NT2/D1 (cell line): Measurements from ENCODE around the gene CYP4F11.
"Not testable (repeated sequence)": the region's sequence is repeated elsewhere in the genome, so short reads cannot be mapped to it uniquely, and the experiment has no call there.

Experiments
- DNase-seq: peaks from one replicate; pipeline ENCODE4 v3.0.0-alpha.2; 2011; ENCODE audit warnings: low read depth, low spot score
- H3K27me3 ChIP-seq: 2 replicates; pipeline ENCODE4 v1.6.0; 2011; ENCODE audit warnings: mild to moderate bottlenecking; ENCODE audit not compliant: insufficient read length, insufficient read depth
- H3K36me3 ChIP-seq: 2 replicates; pipeline ENCODE4 v1.6.1; 2011; ENCODE audit warnings: mild to moderate bottlenecking, low read length, mixed read lengths; ENCODE audit not compliant: insufficient read depth, insufficient read length
- H3K4me1 ChIP-seq: 2 replicates; pipeline ENCODE4 v1.5.1; 2011; ENCODE audit not compliant: insufficient read depth, insufficient read length
- H3K4me3 ChIP-seq: 2 replicates; pipeline ENCODE4 v1.5.1; 2011; ENCODE audit warnings: low read depth; ENCODE audit not compliant: insufficient read length
- H3K9ac ChIP-seq: 2 replicates; pipeline ENCODE4 v1.6.0; 2011; ENCODE audit warnings: low read depth; ENCODE audit not compliant: insufficient read length
- H3K9me3 ChIP-seq: 2 replicates; pipeline ENCODE4 v1.5.1; 2011; ENCODE audit warnings: mild to moderate bottlenecking, low read length; ENCODE audit not compliant: insufficient read depth
- SUZ12 ChIP-seq: IDR thresholded peaks from 2 replicates; pipeline ENCODE4 v1.6.1; 2011; ENCODE audit not compliant: insufficient read length, insufficient read depth; ENCODE audit errors: extremely low read depth
- YY1 ChIP-seq: IDR thresholded peaks from 2 replicates; pipeline ENCODE4 v1.6.1; 2011; ENCODE audit not compliant: insufficient read length, insufficient read depth
- ZNF274 ChIP-seq: IDR thresholded peaks from 2 replicates; pipeline ENCODE4 v1.6.1; 2011; ENCODE audit warnings: mild to moderate bottlenecking, low read depth, low read length

The CYP4F11 gene

DNA sequence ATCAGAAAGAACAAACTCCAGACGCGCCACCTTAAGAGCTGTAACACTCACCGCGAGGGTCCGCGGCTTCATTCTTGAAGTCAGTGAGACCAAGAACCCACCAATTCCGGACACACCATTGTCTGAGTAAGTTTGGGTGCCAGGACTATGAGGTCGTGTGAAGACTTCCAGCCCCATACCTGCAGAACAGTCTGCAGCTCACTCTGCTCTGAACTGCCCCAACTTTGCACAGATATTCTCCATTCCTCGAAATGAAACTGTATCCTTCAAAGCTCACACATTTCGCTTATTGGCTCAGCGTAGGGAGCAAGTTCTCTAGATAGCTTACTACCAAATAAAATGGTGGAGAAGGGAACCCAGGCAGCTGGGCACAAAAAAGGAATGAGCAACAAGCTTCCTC is 33.8 kb downstream of the CYP4F11 start:
- Histone ChIP-seq H3K4me1 (no peaks in the 10 kb centered on the region), H3K36me3 (no peaks in the 10 kb centered on the region), H3K4me3 (no peak overlapping the region), H3K27me3 (no peaks in the 10 kb centered on the region), H3K9ac (no peak overlapping the region), H3K9me3 (no peaks in the 10 kb centered on the region; the same call in 1 of the 2 replicates)
- TF ChIP-seq YY1 (no peak), ZNF274 (no peak), SUZ12 (no peak)
- DNase-seq: no peak

DNA sequence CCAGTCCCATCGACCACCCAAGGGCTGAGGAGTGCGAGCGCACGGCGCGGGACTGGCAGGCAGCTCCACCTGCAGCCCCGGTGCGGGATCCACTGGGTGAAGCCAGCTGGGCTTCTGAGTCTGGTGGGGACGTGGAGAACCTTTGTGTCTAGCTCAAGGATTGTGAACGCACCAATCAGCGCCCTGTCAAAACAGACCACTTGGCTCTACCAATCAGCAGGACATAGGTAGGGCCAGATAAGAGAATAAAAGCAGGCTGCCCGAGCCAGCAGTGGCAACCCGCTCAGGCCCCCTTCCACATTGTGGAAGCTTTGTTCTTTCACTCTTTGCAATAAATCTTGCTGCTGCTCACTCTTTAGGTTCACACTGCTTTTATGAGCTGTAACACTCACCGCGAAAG is 34.3 kb downstream of the CYP4F11 start:
- H3K9me3 ChIP-seq, H3K36me3 ChIP-seq, DNase-seq, H3K4me1 ChIP-seq, H3K4me3 ChIP-seq, H3K27me3 ChIP-seq: not testable (repeated sequence)
- peak overlapping the region; percentile 29 for H3K9ac ChIP-seq

DNA sequence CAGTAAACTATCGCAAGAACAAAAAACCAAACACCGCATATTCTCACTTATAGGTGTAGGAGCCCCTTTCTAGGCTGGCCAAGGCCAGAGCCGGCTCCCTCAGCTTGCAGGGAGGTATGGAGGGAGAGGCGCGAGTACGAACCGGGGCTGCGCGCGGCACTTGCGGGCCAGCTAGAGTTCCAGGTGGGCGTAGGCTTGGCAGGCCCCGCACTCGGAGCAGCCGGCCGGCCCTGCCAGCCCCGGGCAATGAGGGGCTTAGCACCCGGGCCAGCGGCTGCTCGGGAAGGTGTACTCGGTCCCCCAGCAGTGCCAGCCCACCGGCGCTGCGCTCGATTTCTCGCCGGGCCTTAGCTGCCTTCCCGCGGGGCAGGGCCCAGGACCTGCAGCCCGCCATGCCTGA is 34.8 kb downstream of the CYP4F11 start:
- not testable (repeated sequence) for DNase-seq, H3K27me3 ChIP-seq, H3K4me3 ChIP-seq, H3K4me1 ChIP-seq, H3K9me3 ChIP-seq, H3K36me3 ChIP-seq
- H3K9ac ChIP-seq: peak overlapping the region; percentile 29

DNA sequence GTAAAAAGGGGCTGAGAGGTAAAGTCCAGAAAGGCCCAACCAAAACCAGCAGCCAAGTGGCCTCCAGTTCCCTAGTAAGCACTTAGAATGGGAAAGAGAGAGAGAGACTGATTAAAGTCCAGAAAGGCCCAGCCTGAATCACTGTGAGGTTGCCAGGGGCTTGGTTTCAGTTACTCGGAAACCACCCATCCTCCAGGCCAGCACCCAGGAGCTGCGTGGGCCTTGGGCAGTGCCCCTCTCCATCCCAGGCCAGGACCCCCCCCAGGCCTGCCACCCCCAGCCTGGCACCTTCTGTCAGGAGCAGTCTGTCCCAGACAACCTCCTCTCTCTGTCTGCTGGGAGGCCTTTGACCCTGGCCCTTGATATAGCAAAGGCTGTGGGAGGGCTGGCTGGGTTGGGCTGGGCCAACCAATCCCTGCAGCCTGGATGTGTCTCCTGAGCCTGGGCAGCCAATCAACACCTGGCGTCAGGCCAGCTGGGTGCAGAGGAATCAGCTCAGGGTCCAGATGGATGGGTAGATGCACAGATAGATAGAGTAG is 36.5 kb downstream of the CYP4F11 start, which contains the start of gene CYP4F2:
CYP4F2 (minus strand) TSS at position 337 of the 539 bp plus-strand sequence. CDS start 463 bp downstream, outside the sequence.
- TF ChIP-seq SUZ12 (no peak), ZNF274 (no peak), YY1 (no peak)
- no peak within 1 kb of the TSS for H3K9ac ChIP-seq
- H3K27me3 ChIP-seq: no peaks in the 10 kb centered on the region
- no peaks in the 10 kb centered on the region for H3K36me3 ChIP-seq
- no peak for DNase-seq
- H3K4me3 ChIP-seq: no peak within 1 kb of the TSS
- H3K4me1 ChIP-seq: no peaks in the 10 kb centered on the region
- H3K9me3 ChIP-seq: no peaks in the 10 kb centered on the region; the same call in 1 of the 2 replicates

DNA sequence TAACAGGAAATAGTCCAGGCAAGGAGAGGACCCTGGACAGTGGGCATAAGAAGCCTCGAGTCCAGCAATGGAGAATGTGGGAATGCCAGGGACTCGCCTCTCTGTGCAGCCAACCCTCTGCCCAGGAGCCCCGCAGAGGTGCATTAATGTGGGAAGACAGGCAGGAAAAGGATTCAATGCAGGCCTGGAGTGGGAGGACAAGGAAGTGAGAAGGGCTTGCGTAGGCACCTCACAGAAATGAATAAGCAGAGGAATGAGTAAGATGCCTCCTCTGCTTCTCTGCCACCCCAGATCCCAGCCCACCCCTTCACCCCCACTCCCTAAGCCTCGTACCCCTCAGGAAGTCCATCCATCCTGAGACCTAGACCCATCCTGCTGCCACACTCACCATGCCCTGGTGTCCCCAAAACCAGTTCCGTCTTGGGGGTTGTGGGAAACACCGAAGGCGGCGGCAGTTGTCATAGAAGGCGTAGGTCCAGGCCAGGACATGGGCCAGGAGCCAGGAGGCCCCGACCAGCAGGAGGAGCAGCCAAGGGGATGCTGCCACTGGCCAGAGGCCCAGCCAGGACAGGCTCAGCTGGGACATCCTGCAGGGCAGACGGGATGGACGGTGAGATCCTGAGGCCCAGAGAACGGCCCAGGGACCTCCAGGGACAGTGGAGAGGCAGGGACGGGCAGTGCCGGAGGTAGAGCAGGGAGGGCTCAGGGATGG is 37.1 kb downstream of the CYP4F11 start:
- H3K9ac ChIP-seq: no peak overlapping the region
- H3K9me3 ChIP-seq: no peaks in the 10 kb centered on the region; the same call in 1 of the 2 replicates
- no peak for TF ChIP-seq ZNF274
- no peak for TF ChIP-seq YY1
- no peak for TF ChIP-seq SUZ12
- no peaks in the 10 kb centered on the region for H3K27me3 ChIP-seq
- no peak overlapping the region for H3K4me3 ChIP-seq
- no peaks in the 10 kb centered on the region for H3K4me1 ChIP-seq
- no peaks in the 10 kb centered on the region for H3K36me3 ChIP-seq
- DNase-seq: no peak

DNA sequence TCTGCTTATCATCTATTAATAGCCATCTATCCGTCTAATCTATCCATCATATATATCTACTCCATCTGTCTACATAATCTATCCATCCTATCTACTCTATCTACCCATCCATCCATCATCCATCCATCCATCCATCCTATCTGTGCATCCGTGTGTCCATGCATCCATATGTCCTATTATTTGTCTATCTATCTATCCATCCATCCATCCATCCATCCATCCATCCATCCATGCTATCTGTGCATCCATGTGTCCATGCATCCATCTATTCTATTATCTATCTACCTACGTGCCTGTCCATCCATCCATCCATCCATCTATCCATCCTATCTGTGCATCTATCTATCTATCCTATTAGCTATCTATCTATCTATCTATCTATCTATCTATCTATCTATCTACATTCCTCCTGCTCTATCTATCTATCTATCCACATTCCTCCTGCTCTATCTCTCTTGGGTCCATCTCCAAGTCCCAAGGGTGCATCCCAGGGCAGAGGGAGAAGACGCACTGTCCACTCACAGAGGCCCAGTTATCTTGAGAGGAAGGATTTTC is 38.4 kb downstream of the CYP4F11 start:
- H3K4me3 ChIP-seq: no peak overlapping the region
- no peak for TF ChIP-seq SUZ12
- TF ChIP-seq YY1: no peak
- no peak for TF ChIP-seq ZNF274

DNA sequence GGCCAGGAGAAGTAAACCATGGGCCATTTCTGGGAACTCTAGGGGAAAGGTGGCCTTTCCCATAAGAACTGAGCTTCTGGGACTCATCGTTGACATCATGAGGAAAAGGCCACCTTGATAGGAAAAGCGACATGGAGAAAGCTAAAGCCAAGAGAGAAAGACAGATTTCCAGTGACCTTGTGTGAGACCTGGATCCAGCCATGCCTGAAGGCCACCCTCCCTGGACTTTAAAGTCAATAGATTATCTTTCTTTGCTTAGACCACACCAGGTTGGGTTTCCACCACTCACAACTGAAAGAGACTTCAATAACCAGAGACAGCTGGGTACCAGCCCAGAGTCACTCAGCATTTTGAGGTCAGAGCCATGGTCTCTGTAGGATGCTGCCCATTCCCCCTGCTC is 40.0 kb downstream of the CYP4F11 start:
- Histone ChIP-seq H3K4me1 (no peaks in the 10 kb centered on the region), H3K27me3 (peaks cover 2% of the 10 kb centered on the region), H3K9ac (no peak overlapping the region), H3K36me3 (no peaks in the 10 kb centered on the region), H3K9me3 (no peaks in the 10 kb centered on the region), H3K4me3 (no peak overlapping the region)
- DNase-seq: no peak
- TF ChIP-seq YY1: no peak
- TF ChIP-seq SUZ12: no peak
- TF ChIP-seq ZNF274: no peak

More for the DNA sequence above, 38.4 kb downstream of the CYP4F11 start:
- Histone ChIP-seq H3K4me1 (no peaks in the 10 kb centered on the region), H3K9ac (no peak overlapping the region), H3K36me3 (no peaks in the 10 kb centered on the region), H3K27me3 (no peaks in the 10 kb centered on the region), H3K9me3 (no peaks in the 10 kb centered on the region)
- DNase-seq: no peak
